GM12878 (cell line): Measurements from ENCODE around the gene NUP54. TPM values are rescaled to one million over a fixed set of nuclear protein-coding genes. Genes with fewer than 3 reads are reported as not detected.

Experiments used
- ATAC-seq: fragments of 200-7000 bp; cut with Tn5 transposase; 3 replicates; pipeline ENCODE4 v1.9.1; 2020; ENCODE audit warnings: mild to moderate bottlenecking, moderate library complexity
- BruUV-seq: library from RNA; stranded (reverse); fragments of 400-500 nt; replicated peaks from 2 replicates; lab custom pipeline; 2021; lab: Mats Ljungman, UMichigan
- CTCF ChIA-PET: fragments of 300-600 bp; sonication (Branson Sonifier 250); formaldehyde crosslinking; extraction: SDS; loops from one replicate; lab custom pipeline; 2021; ENCODE audit warnings: inconsistent platforms; lab: Yijun Ruan, JAX
- POLR2A ChIA-PET: fragments of 350-600 bp; formaldehyde crosslinking; extraction: SDS; loops from one replicate; lab custom pipeline; 2021; ENCODE audit warnings: inconsistent platforms; lab: Charles Lee
- RAD21 ChIA-PET: fragments of 300-600 bp; sonication (Branson Sonifier 250); formaldehyde crosslinking; loops from one replicate; lab custom pipeline; 2023; ENCODE audit warnings: antibody characterized with exemption; ENCODE audit not compliant: unreplicated experiment; lab: Charles Lee
- SMC1A ChIA-PET: fragments of 300-600 bp; sonication (Branson Sonifier 250); formaldehyde crosslinking; loops from one replicate; lab custom pipeline; 2023; ENCODE audit not compliant: unreplicated experiment, uncharacterized antibody; lab: Charles Lee
- DNase-seq: peaks from one replicate; pipeline ENCODE4 v3.0.0-alpha.2; 2011; ENCODE audit warnings: low read depth, low spot score
- FAIRE-seq: peaks from 3 replicates; lab custom pipeline; 2011; peaks lifted over from hg19 to GRCh38; lab: Jason Lieb, UNC
- H2AFZ ChIP-seq: 2 replicates; pipeline ENCODE4 v1.6.0; 2011; ENCODE audit warnings: low read depth, low read length, control low read depth; ENCODE audit not compliant: control insufficient read depth
- H3K27ac ChIP-seq: 2 replicates; pipeline ENCODE4 v1.5.1; 2011; ENCODE audit warnings: control low read depth; ENCODE audit not compliant: control insufficient read depth, insufficient read depth
- H3K27me3 ChIP-seq, 2 experiments: replicated peaks in 1 of 2; 2 replicates each; pipeline versions ENCODE4 v1.6.0 to v1.6.1; 2011; ENCODE audit warnings: low read length in 1 of 2; ENCODE audit not compliant: control insufficient read depth in 2 of 2, insufficient read depth in 2 of 2
- H3K36me3 ChIP-seq, 2 experiments: 2 replicates each; pipeline ENCODE4 v1.5.1; 2011; ENCODE audit warnings: low read length in 1 of 2; ENCODE audit not compliant: control insufficient read depth in 2 of 2, insufficient read depth in 2 of 2
- H3K4me1 ChIP-seq: 2 replicates; pipeline ENCODE4 v1.6.1; 2011; ENCODE audit warnings: mild to moderate bottlenecking, low read length, moderate library complexity, mixed read lengths; ENCODE audit not compliant: control insufficient read depth, insufficient read depth
- H3K4me2 ChIP-seq: 2 replicates; pipeline ENCODE4 v1.6.0; 2011; ENCODE audit warnings: control low read depth; ENCODE audit not compliant: control insufficient read depth, insufficient read depth
- H3K4me3 ChIP-seq: fragments of 200-600 bp; sonication (generic); 2 replicates; pipeline ENCODE4 v1.5.1; 2016
- H3K79me2 ChIP-seq: 2 replicates; pipeline ENCODE4 v1.6.0; 2011; ENCODE audit warnings: low read length; ENCODE audit not compliant: control insufficient read depth, insufficient read depth
- H3K9ac ChIP-seq: 2 replicates; pipeline ENCODE4 v1.8.0; 2011; ENCODE audit warnings: low read length, control low read depth, mixed read lengths; ENCODE audit not compliant: control insufficient read depth, insufficient read depth
- H3K9me3 ChIP-seq: replicated peaks from 3 replicates; pipeline ENCODE4 v1.5.1; 2011; ENCODE audit warnings: mild to moderate bottlenecking, low read length; ENCODE audit not compliant: control insufficient read depth, insufficient read depth
- H4K20me1 ChIP-seq: 2 replicates; pipeline ENCODE4 v1.6.0; 2011; ENCODE audit not compliant: control insufficient read depth, insufficient read depth
- CEBPB ChIP-seq, 2 experiments: fragments of 150-350 bp in 1 of 2; IDR thresholded peaks; 2 replicates each; pipeline ENCODE4 v1.6.1; 2012 to 2014; ENCODE audit warnings: low read depth in 2 of 2, low read length in 2 of 2, borderline replicate concordance in 1 of 2, inconsistent platforms in 1 of 2
- EZH2 ChIP-seq: IDR thresholded peaks from 2 replicates; pipeline ENCODE4 v1.6.1; 2012; ENCODE audit warnings: low read depth, mild to moderate bottlenecking, control low read depth, inconsistent platforms, low read length, borderline replicate concordance; ENCODE audit not compliant: control insufficient read depth
- MYC ChIP-seq: IDR thresholded peaks from 2 replicates; pipeline ENCODE4 v1.6.1; 2011; ENCODE audit warnings: mild to moderate bottlenecking, low read length, moderate library complexity, inconsistent platforms; ENCODE audit not compliant: insufficient read depth, insufficient replicate concordance, insufficient read length, severe bottlenecking
- RB1 ChIP-seq: fragments of 450-650 bp; formaldehyde crosslinking; IDR thresholded peaks from 2 replicates; pipeline ENCODE4 v1.6.1; 2017; ENCODE audit warnings: mild to moderate bottlenecking, borderline replicate concordance
- RUNX3 ChIP-seq: IDR thresholded peaks from 2 replicates; pipeline ENCODE4 v1.6.1; 2012; ENCODE audit warnings: low read length, inconsistent platforms
- SMAD1 ChIP-seq: fragments of 450-650 bp; IDR thresholded peaks from 2 replicates; pipeline ENCODE4 v1.6.1; 2018; ENCODE audit warnings: mild to moderate bottlenecking, low read depth; ENCODE audit not compliant: partially characterized antibody
- SMARCA5 ChIP-seq: fragments of 450-650 bp; IDR thresholded peaks from 2 replicates; pipeline ENCODE4 v1.6.1; 2017; ENCODE audit warnings: mild to moderate bottlenecking
- SP1 ChIP-seq: IDR thresholded peaks from one replicate; pipeline ENCODE4 v1.6.1; 2011; ENCODE audit warnings: low read depth, low read length
- ZNF622 ChIP-seq: fragments of 450-650 bp; IDR thresholded peaks from 2 replicates; pipeline ENCODE4 v1.6.1; 2017; ENCODE audit warnings: mild to moderate bottlenecking, inconsistent platforms
- WGBS: methylation state at CpG from one replicate; pipeline ENCODE4 v1.1.6; 2016; ENCODE audit warnings: low lambda C conversion rate; ENCODE audit not compliant: insufficient replicate concordance, insufficient coverage; ENCODE audit errors: missing lambda C conversion rate; 5-methylcytosine and 5-hydroxymethylcytosine counted together
- in situ Hi-C: fragments of 300-500 bp; cut with MboI; formaldehyde crosslinking; loops from 9 replicates; pipeline ENCODE4 v1.14.3; 2018; ENCODE audit warnings: mixed read lengths
- intact Hi-C: fragments of 100-400 bp; cut with micrococcal nuclease; formaldehyde crosslinking; loops from one replicate; pipeline ENCODE4 v1.14.2; 2022; ENCODE audit not compliant: unreplicated experiment
- polyA plus RNA-seq, 11 experiments: library from polyadenylated mRNA; depleted of rRNA in 4 of 11; unstranded in 6 of 11; stranded (reverse) in 5 of 11; fragments of >200 nt; fragmentation: Nextera tagmentation in 4 of 11; fragmentation: Illumina TruSeq in 1 of 11; extraction: Ambion mirVana in 4 of 11; extraction: Trizol in 1 of 11; gene quantifications; 1 replicate in 1 of 11; 2 replicates in 10 of 11; pipeline versions ENCODE4 v1.2.1 to v1.2.3, GENCODE V29; 2011 to 2016; ENCODE audit warnings: inconsistent platforms in 2 of 11, missing spikeins in 2 of 11, low read depth in 1 of 11
- total RNA-seq, 4 experiments: library from RNA; depleted of rRNA in 3 of 4; stranded (reverse); fragments of >200 nt in 3 of 4; fragmentation: Illumina TruSeq in 1 of 4; extraction: Trizol in 1 of 4; gene quantifications; 2 replicates each; pipeline versions ENCODE4 v1.2.1 to v1.2.3, GENCODE V29; 2013 to 2021

NUP54 gene
- total and polyA plus RNA-seq, 10 of the 15 experiments (the other 5 are each of a cell fraction or from before 2014, with no cell fraction given), result 17.5 to 69.0 (median 42.3) TPM

DNA sequence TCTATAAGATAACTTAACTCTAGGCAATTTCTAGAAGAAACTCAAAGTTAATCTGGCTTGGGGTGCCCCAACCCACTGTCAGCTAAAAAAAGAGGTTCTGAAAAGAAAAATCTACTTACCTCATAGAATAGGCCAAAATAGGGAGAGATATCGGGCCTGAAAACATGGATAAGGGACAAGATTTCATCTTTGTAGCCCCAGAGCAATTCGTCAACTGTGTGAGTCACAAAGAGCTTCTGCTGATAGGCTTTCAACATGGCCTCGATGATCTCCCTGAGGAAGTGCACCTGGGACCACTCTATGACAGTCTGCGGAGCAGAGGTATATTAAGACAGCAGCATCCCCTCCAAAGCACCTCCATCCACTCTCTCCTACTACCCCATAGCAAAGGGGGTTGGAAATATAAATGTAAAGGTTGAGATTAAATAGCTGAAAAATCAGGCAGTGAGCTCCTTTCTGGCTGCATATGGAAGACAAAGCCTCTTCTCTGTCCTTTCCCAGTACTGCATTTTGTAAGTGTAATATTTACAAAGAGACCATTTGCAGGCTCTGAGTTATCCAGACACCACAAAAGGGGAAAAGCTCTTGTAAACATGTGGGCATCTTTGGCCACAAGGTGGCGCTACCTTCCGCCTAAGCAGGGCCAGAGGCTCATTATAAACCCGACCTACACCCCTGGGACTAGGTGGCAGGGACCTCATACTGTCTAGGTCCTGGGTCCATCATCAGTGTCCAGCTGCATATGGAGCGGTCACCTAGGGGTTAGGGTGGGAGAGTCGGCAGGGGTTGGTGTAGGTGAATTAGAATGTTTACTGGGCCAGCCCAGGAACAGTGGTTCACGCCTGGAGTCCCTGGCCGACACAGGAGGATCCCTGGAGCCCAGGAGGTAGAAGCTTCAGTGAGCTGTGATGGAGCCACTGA, 31.5 kb upstream of the NUP54 start (continued):
- TF ChIP-seq RB1 (0 out of 2 replicates have a peak, but pooled peaks have one; percentile 27), EZH2 (no peak), SMARCA5 (0 out of 2 replicates have a peak, but pooled peaks have one; percentile 46), RUNX3 (peak; percentile 36; the same call in 1 of the 2 replicates)
- TF ChIP-seq, all 136 proteins: peak for 9

DNA sequence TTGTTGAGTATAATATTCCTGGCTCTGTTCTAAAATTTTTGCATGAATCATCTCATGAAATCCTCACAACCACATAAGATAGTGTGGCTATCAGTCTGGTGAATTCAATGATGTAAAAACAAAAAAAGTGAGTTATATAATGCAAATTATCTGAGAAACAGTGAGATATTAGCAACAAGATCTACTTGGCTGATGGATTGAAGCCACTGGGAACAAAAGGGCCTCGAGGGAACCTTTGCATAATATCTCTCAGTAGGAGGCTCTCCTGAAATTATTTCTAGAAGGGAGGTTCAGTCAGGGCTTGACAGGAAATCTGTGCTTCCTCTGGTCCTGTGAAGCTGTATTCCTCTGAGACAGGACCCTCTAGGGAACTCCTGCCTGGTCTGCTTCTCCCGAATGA, 30.1 kb upstream of the NUP54 start:
- no peak overlapping the region for H3K4me3 ChIP-seq
- RAD21 ChIA-PET, result interaction anchor here (0.8 to 5.5 kb wide), 3 partner anchors 42 to 326 kb away, joined by 3 to 110 read pairs (median 24); no protein-coding TSS in a partner anchor
- TF ChIP-seq SMAD1 (no peak), CEBPB (IDR thresholded peaks at IDR 0.05; ENCODE audit: borderline replicate concordance in 1 of 2, low read depth in 2 of 2, low read length in 2 of 2) (no peak), SP1 (no peak), ZNF622 (no peak), MYC (no peak)
- no peaks in the 10 kb centered on the region for H3K4me1 ChIP-seq
- SMC1A ChIA-PET, result interaction anchor here (1.2 to 6.7 kb wide), 5 partner anchors 33 to 321 kb away, joined by 3 to 126 read pairs (median 7); no protein-coding TSS in a partner anchor
- no peaks in the 10 kb centered on the region for H3K79me2 ChIP-seq
- in situ Hi-C loops (loop anchor here (5.0 kb wide), 1 partner anchor 329 kb away; no protein-coding TSS in a partner anchor), intact Hi-C loops (loop anchor here (5.0 kb wide), 1 partner anchor 254 kb away; no protein-coding TSS in a partner anchor)
- H2AFZ ChIP-seq, result no peak overlapping the region
- no peaks in the 10 kb centered on the region for H3K27me3 ChIP-seq
- H4K20me1 ChIP-seq, result no peaks in the 10 kb centered on the region
- H3K9me3 ChIP-seq, result no peaks in the 10 kb centered on the region
- DNase-seq (no peak), FAIRE-seq (no peak), ATAC-seq (no peak)
- no peak overlapping the region for H3K4me2 ChIP-seq
- 44% methylated on average over 2 of the region's 2 CpGs for WGBS
- no peak overlapping the region for H3K9ac ChIP-seq
- POLR2A ChIA-PET, result interaction anchor here (0.6 kb wide), 1 partner anchor 784 kb away, joined by 3 read pairs; no protein-coding TSS in a partner anchor
- CTCF ChIA-PET, result interaction anchor here (0.6 to 7.8 kb wide), 9 partner anchors 12 to 1001 kb away, joined by 3 to 214 read pairs (median 25); no protein-coding TSS in a partner anchor
- H3K36me3 ChIP-seq, result peaks cover 0 to 6% of the 10 kb centered on the region in 2 experiments; a peak in 2 of 4 replicates
- no peak overlapping the region for H3K27ac ChIP-seq
- BruUV-seq, result no TSS peak
